Ascending aorta (tissue), 2 donors: Measurements from ENCODE around the gene NECTIN2. TPM values are rescaled to one million over a fixed set of nuclear protein-coding genes. Genes with fewer than 3 reads are reported as not detected.

Experiments used
- DNase-seq, 2 donors: peaks; one replicate each; pipeline ENCODE4 v3.0.0-alpha.2; 2019; ENCODE audit warnings: low spot score in 2 of 2
- H3K27ac ChIP-seq, 2 donors: fragments of 200-600 bp; sonication (generic); one replicate each; pipeline ENCODE4 v1.5.1; 2016 to 2017; ENCODE audit warnings: mild to moderate bottlenecking in 1 of 2
- H3K27me3 ChIP-seq: fragments of 200-600 bp; sonication (generic); one replicate; pipeline ENCODE4 v1.5.1; 2017
- H3K36me3 ChIP-seq, 2 donors: fragments of 200-600 bp; sonication (generic); one replicate each; pipeline ENCODE4 v1.5.1; 2016
- H3K4me1 ChIP-seq, 2 donors: fragments of 200-600 bp; sonication (generic); one replicate each; pipeline ENCODE4 v1.5.1; 2016 to 2017; ENCODE audit warnings: mild to moderate bottlenecking in 1 of 2
- H3K4me3 ChIP-seq, 2 donors: fragments of 200-600 bp; sonication (generic); one replicate each; pipeline ENCODE4 v1.5.1; 2016 to 2017; ENCODE audit warnings: mild to moderate bottlenecking in 1 of 2
- H3K9me3 ChIP-seq, 2 donors: fragments of 200-600 bp; sonication (generic); one replicate each; pipeline ENCODE4 v1.5.1; 2016
- CTCF ChIP-seq, 3 experiments: fragments of 200-600 bp in 2 of 3; fragments of 450-650 bp in 1 of 3; sonication (generic) in 2 of 3; IDR thresholded peaks; one replicate each; pipeline ENCODE4 v1.5.1; 2016 to 2019; ENCODE audit warnings: antibody characterized with exemption in 3 of 3, mild to moderate bottlenecking in 1 of 3, moderate library complexity in 1 of 3
- intact Hi-C: fragments of 100-400 bp; cut with DNase I; formaldehyde crosslinking; loops from one replicate; pipeline ENCODE4 v1.15.1; 2023
- total RNA-seq: library from RNA; depleted of rRNA; stranded (reverse); fragments of >200 nt; gene quantifications from one replicate; pipeline ENCODE4 v1.1.0, GENCODE V29; 2016

The NECTIN2 gene
- total RNA-seq, 1 donor from 2014 or later, result 125 TPM

GRCh38 chr19:44894052-44894400 is 47.9 kb downstream of the NECTIN2 start:
- no peak for DNase-seq
- no peaks in the 10 kb centered on the region for H3K27me3 ChIP-seq
- H3K9me3 ChIP-seq, result no peaks in the 10 kb centered on the region
- H3K4me3 ChIP-seq, result no peak overlapping the region
- peaks cover 54 to 56% of the 10 kb centered on the region in 2 donors for H3K36me3 ChIP-seq
- no peak overlapping the region for H3K27ac ChIP-seq
- no peak for TF ChIP-seq CTCF (IDR thresholded peaks at IDR 0.05)
- intact Hi-C loops, result no loop called here
- H3K4me1 ChIP-seq, result peaks cover 12 to 19% of the 10 kb centered on the region in 2 donors

- Histone ChIP-seq H3K4me1 (peaks cover 8 to 13% of the 10 kb centered on the region in 2 donors), H3K27ac (no peak overlapping the region), H3K4me3 (no peak overlapping the region), H3K27me3 (no peaks in the 10 kb centered on the region), H3K36me3 (peaks cover 59 to 61% of the 10 kb centered on the region in 2 donors), H3K9me3 (no peaks in the 10 kb centered on the region)
- DNase-seq, result no peak
- TF ChIP-seq CTCF (IDR thresholded peaks at IDR 0.05), result no peak
- intact Hi-C loops, result no loop called here
Observed at GRCh38 chr19:44894946-44895345, 48.8 kb downstream of the NECTIN2 start.

- H3K27me3 ChIP-seq, result no peaks in the 10 kb centered on the region
- no peak for TF ChIP-seq CTCF (IDR thresholded peaks at IDR 0.05)
- no peak overlapping the region for H3K27ac ChIP-seq
- H3K36me3 ChIP-seq, result peaks cover 85 to 89% of the 10 kb centered on the region in 2 donors
- H3K4me1 ChIP-seq, result no peaks in the 10 kb centered on the region
- intact Hi-C loops, result no loop called here
- DNase-seq, result no peak
- no peak overlapping the region for H3K4me3 ChIP-seq
- no peaks in the 10 kb centered on the region for H3K9me3 ChIP-seq
Observed at GRCh38 chr19:44897835-44898234, 51.7 kb downstream of the NECTIN2 start.

GRCh38 chr19:44900328-44901244 is 54.5 kb downstream of the NECTIN2 start:
- peaks cover 61 to 66% of the 10 kb centered on the region in 2 donors for H3K36me3 ChIP-seq
- H3K4me1 ChIP-seq, result peaks cover 0 to 1% of the 10 kb centered on the region in 2 donors
- no peak overlapping the region for H3K4me3 ChIP-seq
- no peak overlapping the region for H3K27ac ChIP-seq
- DNase-seq, result no peak
- no peaks in the 10 kb centered on the region for H3K9me3 ChIP-seq
- no peak for TF ChIP-seq CTCF (IDR thresholded peaks at IDR 0.05)
- intact Hi-C loops, result loop anchor here (5.0 to 10.0 kb wide), 2 partner anchors 347 to 434 kb away; partner anchors contain the start of gene EXOC3L2
- H3K27me3 ChIP-seq, result peaks cover 1% of the 10 kb centered on the region

- no peak for DNase-seq
- Histone ChIP-seq H3K27ac (no peak overlapping the region), H3K4me1 (peaks cover 0 to 5% of the 10 kb centered on the region in 2 donors), H3K9me3 (no peaks in the 10 kb centered on the region), H3K36me3 (peaks cover 36 to 42% of the 10 kb centered on the region in 2 donors), H3K4me3 (no peak overlapping the region), H3K27me3 (peaks cover 3% of the 10 kb centered on the region)
- intact Hi-C loops, result loop anchor here (1.0 to 10.0 kb wide), 3 partner anchors 48 to 432 kb away; partner anchors contain the start of gene EXOC3L2
- no peak for TF ChIP-seq CTCF (IDR thresholded peaks at IDR 0.05)
Observed at GRCh38 chr19:44903216-44903601, 57.1 kb downstream of the NECTIN2 start.
